ENCODE data around the gene MYH14.
A peak's percentile ranks its signal among the peaks of the same experiment; 100 is the strongest.

- TF ChIP-seq, protein P1, sequence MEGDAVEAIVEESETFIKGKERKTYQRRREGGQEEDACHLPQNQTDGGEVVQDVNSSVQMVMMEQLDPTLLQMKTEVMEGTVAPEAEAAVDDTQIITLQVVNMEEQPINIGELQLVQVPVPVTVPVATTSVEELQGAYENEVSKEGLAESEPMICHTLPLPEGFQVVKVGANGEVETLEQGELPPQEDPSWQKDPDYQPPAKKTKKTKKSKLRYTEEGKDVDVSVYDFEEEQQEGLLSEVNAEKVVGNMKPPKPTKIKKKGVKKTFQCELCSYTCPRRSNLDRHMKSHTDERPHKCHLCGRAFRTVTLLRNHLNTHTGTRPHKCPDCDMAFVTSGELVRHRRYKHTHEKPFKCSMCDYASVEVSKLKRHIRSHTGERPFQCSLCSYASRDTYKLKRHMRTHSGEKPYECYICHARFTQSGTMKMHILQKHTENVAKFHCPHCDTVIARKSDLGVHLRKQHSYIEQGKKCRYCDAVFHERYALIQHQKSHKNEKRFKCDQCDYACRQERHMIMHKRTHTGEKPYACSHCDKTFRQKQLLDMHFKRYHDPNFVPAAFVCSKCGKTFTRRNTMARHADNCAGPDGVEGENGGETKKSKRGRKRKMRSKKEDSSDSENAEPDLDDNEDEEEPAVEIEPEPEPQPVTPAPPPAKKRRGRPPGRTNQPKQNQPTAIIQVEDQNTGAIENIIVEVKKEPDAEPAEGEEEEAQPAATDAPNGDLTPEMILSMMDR (IDR thresholded peaks at IDR 0.05) = peak in 4 of 6 experiments; percentile 23 to 47 (median 30)
- TF ChIP-seq POLR2A (IDR thresholded peaks at IDR 0.05) = no peak
Measured at GRCh38 chr19:50258918-50259372, 55.5 kb downstream of the MYH14 start.
